Thyroid gland (tissue), 4 donors: ENCODE results near the gene PTPMT1.

Experiments used
- CTCF ChIP-seq, 6 experiments: fragments of 200-600 bp in 3 of 6; fragments of 450-650 bp in 3 of 6; sonication (generic) in 3 of 6; IDR thresholded peaks; one replicate each; pipeline ENCODE4 v1.5.1; 2016 to 2019; ENCODE audit warnings: antibody characterized with exemption in 6 of 6, mild to moderate bottlenecking in 2 of 6, inconsistent platforms in 1 of 6, moderate library complexity in 1 of 6
- POLR2A ChIP-seq, 2 donors: fragments of 450-650 bp; IDR thresholded peaks; one replicate each; pipeline ENCODE4 v1.6.1; 2017; ENCODE audit warnings: antibody characterized with exemption in 2 of 2, mild to moderate bottlenecking in 2 of 2, moderate library complexity in 1 of 2

- TF ChIP-seq CTCF (IDR thresholded peaks at IDR 0.05) = no peak
- no peak for TF ChIP-seq POLR2A (IDR thresholded peaks at IDR 0.05)
Observed at GRCh38 chr11:47605921-47606320, 40.5 kb downstream of the PTPMT1 start.
